CD4-positive, alpha-beta T cell treated with Interleukin-4 for 4 hours (primary cell): ENCODE results near the gene TTLL1.
"Not testable (repeated sequence)": the region's sequence is repeated elsewhere in the genome, so short reads cannot be mapped to it uniquely, and the experiment has no call there.

Experiments
- DNase-seq: peaks from one replicate; pipeline ENCODE4 v3.0.0-alpha.2; 2020

Gene TTLL1

GRCh38 chr22:43060183-43060582 is 29.0 kb downstream of the TTLL1 start:
- no peak for DNase-seq

GRCh38 chr22:43057641-43058040 is 31.6 kb downstream of the TTLL1 start:
- DNase-seq, result no peak

GRCh38 chr22:43053176-43053575 is 36.0 kb downstream of the TTLL1 start:
- no peak for DNase-seq

GRCh38 chr22:43050995-43051394 is 38.2 kb downstream of the TTLL1 start:
- no peak for DNase-seq

GRCh38 chr22:43047605-43048004 is 41.6 kb downstream of the TTLL1 start:
- DNase-seq, result no peak

- no peak for DNase-seq
Measured at GRCh38 chr22:43044290-43044712, 44.9 kb downstream of the TTLL1 start.

GRCh38 chr22:43042101-43042780 is 47.0 kb downstream of the TTLL1 start:
- no peak for DNase-seq

GRCh38 chr22:43039800-43040199 is 49.4 kb downstream of the TTLL1 start:
- DNase-seq, result no peak

GRCh38 chr22:43038325-43038724 is 50.9 kb downstream of the TTLL1 start:
- DNase-seq, result no peak

- DNase-seq, result no peak
Measured at GRCh38 chr22:43036282-43036829, 52.8 kb downstream of the TTLL1 start.

- no peak for DNase-seq
Measured at GRCh38 chr22:43035250-43035649, 53.9 kb downstream of the TTLL1 start.

GRCh38 chr22:43031617-43032016 is 57.6 kb downstream of the TTLL1 start:
- DNase-seq, result no peak

- DNase-seq, result no peak
Measured at GRCh38 chr22:43018615-43019014, 70.6 kb downstream of the TTLL1 start.

GRCh38 chr22:43017525-43018460 is 71.4 kb downstream of the TTLL1 start:
- no peak for DNase-seq

- DNase-seq, result not testable (repeated sequence)
Measured at GRCh38 chr22:43016150-43016549, 73.0 kb downstream of the TTLL1 start.

GRCh38 chr22:43015677-43016042 is 73.5 kb downstream of the TTLL1 start:
- DNase-seq, result no peak

GRCh38 chr22:43014869-43015676 is 74.1 kb downstream of the TTLL1 start, which contains the start of gene PACSIN2:
Gene PACSIN2, minus strand, starts transcription at chr22:43015149. Its CDS starts 103,069 bp downstream, at chr22:42912080.
- peak; percentile 99 for DNase-seq

GRCh38 chr22:43014316-43014868 is 74.8 kb downstream of the TTLL1 start:
- DNase-seq, result peak; percentile 45

- no peak for DNase-seq
Measured at GRCh38 chr22:43013355-43014315, 75.6 kb downstream of the TTLL1 start.

- DNase-seq, result no peak
Measured at GRCh38 chr22:43012390-43012789, 76.8 kb downstream of the TTLL1 start.

- no peak for DNase-seq
Measured at GRCh38 chr22:43011079-43011478, 78.1 kb downstream of the TTLL1 start.
